ENCODE measurements around the gene ALOXE3.

Gene ALOXE3

DNA sequence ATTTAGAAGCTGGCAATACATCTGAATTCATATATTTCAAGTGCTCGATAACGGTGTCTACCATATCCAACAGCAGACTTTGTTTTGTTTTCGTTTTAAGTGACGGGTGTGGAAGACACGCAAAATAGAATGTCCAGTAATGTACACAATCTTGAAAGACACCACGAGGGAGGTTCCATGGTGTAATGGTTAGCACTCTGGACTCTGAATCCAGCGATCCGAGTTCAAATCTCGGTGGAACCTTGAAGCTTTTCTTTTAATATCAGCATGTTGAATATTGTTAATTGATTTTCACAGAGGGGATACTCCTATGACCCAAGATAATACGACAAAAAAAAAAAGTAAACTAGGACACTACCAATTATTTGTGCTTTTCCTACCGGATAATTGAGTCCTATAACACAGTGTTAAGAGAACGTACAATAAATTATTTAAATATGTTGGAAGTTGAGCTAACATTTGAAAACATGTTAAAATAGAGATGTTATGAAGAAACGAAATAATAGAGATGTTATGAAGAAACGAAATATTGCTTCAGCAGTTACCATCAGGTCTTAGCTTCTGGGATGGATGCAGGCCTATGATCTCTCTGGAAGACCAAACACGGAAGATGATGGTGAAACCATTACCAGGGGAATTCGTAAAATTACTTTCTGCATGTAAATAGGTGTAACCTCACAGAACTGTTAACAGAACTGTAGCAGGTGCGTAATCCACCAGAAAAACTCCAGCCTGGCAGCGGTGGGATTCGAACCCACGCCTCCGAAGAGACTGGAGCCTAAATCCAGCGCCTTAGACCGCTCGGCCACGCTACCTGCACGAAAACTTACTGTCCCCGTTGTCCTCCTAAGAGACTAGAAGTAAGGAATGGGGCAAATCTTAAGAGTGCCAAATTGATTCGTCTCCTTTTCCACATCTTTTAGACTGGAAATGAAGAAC is 1.5 kb upstream of the ALOXE3 start:
- H3K4me3 ChIP-seq (ENCODE audit: low read depth, low read length): peak overlapping the region; percentile 70
- TF ChIP-seq, protein P1, sequence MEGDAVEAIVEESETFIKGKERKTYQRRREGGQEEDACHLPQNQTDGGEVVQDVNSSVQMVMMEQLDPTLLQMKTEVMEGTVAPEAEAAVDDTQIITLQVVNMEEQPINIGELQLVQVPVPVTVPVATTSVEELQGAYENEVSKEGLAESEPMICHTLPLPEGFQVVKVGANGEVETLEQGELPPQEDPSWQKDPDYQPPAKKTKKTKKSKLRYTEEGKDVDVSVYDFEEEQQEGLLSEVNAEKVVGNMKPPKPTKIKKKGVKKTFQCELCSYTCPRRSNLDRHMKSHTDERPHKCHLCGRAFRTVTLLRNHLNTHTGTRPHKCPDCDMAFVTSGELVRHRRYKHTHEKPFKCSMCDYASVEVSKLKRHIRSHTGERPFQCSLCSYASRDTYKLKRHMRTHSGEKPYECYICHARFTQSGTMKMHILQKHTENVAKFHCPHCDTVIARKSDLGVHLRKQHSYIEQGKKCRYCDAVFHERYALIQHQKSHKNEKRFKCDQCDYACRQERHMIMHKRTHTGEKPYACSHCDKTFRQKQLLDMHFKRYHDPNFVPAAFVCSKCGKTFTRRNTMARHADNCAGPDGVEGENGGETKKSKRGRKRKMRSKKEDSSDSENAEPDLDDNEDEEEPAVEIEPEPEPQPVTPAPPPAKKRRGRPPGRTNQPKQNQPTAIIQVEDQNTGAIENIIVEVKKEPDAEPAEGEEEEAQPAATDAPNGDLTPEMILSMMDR (IDR thresholded peaks at IDR 0.05; ENCODE audit: low read depth, low read length): no peak

DNA sequence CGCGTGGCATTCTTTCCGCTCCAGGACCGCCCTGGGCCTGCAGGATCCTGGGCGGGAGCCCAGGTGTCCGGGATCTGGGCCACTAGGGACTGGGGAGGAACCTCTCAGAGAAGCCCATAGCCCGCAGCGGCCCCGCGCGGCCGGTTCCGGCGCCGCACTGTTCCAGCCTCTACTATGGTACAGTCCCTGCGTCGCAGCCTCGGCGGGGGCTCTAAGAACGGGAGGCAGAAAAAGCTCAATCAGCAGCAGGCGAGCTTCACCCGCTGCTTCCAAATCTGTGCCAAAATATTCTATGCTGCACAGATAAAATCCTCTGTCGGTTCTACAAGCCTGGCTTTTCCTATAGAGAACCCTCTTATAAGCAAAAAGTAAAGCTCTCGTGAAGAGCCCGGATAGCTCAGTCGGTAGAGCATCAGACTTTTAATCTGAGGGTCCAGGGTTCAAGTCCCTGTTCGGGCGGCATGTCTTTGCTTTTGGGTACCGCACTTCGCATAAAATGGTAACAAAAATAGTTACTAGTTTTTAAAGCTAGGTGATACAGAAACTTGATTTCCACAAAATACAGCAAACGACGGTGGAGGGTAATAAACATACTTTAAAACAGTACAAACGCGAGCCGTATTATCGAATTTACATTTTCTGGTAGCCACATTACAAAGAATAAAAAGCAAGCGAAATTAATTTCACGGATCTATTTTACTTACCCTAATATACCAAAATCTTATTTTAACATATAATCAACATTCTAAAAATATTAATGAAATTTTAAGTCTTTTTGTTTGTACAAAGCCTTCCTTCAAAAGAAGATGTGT is 661 bp upstream of the ALOXE3 start:
- H3K4me3 ChIP-seq (ENCODE audit: low read depth, low read length): peak overlapping the region; percentile 62
- TF ChIP-seq, protein P1 (IDR thresholded peaks at IDR 0.05; ENCODE audit: low read depth, low read length): peak; percentile 91

DNA sequence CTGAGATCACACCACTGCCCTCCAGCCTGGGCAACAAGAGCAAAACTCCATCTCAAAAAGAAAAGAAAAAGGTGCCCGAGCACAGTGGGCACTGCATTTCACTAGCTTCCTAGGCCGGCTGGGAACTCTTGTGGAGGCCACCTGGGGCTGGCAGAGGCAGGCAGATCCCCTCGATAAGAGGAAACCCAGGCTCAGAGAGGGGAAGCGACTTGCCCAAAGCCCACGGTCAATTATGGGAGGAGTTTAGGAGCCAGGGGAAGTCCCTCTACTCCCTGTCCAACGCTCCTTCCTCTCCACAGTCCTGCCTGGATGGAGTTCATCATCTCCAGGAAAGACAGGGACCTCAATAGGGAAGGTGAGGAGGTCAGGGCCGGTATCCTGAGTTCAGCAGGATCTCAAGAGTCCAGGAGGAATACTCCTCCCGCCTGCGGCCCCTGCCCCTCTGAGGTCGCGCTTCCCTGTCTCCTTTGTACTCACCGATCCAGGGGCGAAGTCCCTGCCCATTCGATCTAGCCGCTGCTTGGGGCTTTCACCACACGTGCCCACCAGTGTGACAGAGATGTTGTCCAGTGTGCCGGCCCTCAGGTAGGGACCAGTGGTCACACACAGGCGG is 841 bp downstream of the ALOXE3 start:
- H3K4me3 ChIP-seq (ENCODE audit: low read depth, low read length): peak overlapping the region; percentile 62
- TF ChIP-seq, protein P1 (IDR thresholded peaks at IDR 0.05; ENCODE audit: low read depth, low read length): no peak

DNA sequence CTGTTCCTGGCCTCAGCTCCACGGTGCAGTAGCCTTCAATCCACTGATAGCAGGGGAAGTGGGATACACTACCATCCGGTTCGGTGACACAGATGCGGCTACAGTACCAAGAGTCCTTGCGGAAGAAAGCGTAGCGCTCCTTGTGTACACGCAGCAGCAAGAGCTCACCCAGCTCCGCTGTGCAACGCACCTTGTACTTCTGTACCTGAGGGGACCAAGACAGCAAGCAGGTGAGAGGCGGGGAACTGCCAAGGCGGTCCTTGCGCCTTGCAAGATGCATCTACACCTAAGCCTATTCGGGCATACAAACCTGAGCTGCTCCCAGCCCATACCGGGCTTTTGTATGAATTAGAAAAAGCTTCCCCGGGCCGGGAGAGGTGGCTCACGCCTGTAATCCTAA is 1.5 kb downstream of the ALOXE3 start:
- H3K4me3 ChIP-seq (ENCODE audit: low read depth, low read length): no peak overlapping the region
- TF ChIP-seq, protein P1 (IDR thresholded peaks at IDR 0.05; ENCODE audit: low read depth, low read length): no peak

DNA sequence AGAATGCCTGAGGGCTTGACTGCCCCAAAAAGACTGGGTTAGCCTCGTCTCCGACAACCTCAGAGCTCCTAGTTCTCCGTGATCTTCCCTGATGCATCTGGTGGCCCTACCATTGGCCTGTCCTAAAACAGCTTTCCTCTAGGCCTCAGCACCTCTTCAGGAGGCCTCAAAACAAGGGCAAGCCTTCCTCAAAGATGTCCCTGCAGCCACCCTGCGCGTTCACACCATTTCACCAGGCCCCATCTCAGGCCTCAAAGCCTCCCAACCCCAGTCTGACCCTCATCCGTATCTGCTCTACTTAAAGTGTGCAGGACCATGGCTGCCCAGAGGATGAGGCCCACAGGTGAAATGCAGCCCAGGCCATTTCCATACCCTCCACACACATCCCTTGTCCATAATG is 7.4 kb downstream of the ALOXE3 start:
- H3K4me3 ChIP-seq (ENCODE audit: low read depth, low read length): no peak overlapping the region
- TF ChIP-seq, protein P1 (IDR thresholded peaks at IDR 0.05; ENCODE audit: low read depth, low read length): 0 out of 2 replicates have a peak, but pooled peaks have one; percentile 4

DNA sequence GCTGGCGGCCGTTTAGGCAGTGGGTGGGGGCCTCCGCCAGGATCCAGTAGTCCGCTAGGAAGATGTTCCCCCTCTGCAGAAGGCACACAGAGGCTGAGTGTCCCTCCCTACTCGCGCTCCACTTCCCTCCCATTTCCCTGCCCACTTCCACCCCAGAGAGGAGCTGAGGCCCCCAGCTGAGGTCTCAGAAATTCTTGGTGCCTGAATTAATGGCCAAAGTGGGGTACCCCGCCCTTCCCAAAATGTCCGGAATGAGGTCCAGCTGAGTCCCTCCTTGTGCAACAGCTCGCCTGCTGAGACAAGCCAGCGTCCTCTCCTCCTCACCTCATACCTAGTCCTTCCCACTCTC is 7.9 kb downstream of the ALOXE3 start:
- H3K4me3 ChIP-seq (ENCODE audit: low read depth, low read length): no peak overlapping the region
- TF ChIP-seq, protein P1 (IDR thresholded peaks at IDR 0.05; ENCODE audit: low read depth, low read length): no peak; the same call in 1 of the 2 replicates
